IMR-90 (cell line): ENCODE results near the gene MECR. TPM values are rescaled to one million over a fixed set of nuclear protein-coding genes. Genes with fewer than 3 reads are reported as not detected.

ENCODE experiments used
- ATAC-seq: fragments of 200-7000 bp; cut with Tn5 transposase; 2 replicates; pipeline ENCODE4 v1.9.1; 2020; ENCODE audit warnings: low read depth, mild to moderate bottlenecking, moderate library complexity
- BruUV-seq: library from RNA; stranded (reverse); fragments of 400-500 nt; replicated peaks from 2 replicates; lab custom pipeline; 2021; lab: Mats Ljungman, UMichigan
- CTCF ChIA-PET: fragments of 300-600 bp; formaldehyde crosslinking; extraction: SDS; loops from one replicate; lab custom pipeline; 2021; ENCODE audit warnings: antibody characterized with exemption; lab: Yijun Ruan, JAX
- POLR2A ChIA-PET: fragments of 300-600 bp; sonication (Branson Sonifier 250); formaldehyde crosslinking; loops from one replicate; lab custom pipeline; 2022; ENCODE audit warnings: antibody characterized with exemption; ENCODE audit not compliant: unreplicated experiment; lab: Charles Lee
- DNase-seq: peaks from one replicate; pipeline ENCODE4 v3.0.0; 2013
- H2AFZ ChIP-seq: replicated peaks from 2 replicates; pipeline ENCODE3; 2013; ENCODE audit warnings: low read length, mild to moderate bottlenecking; ENCODE audit not compliant: poor library complexity
- H2AK5ac ChIP-seq: 2 replicates; pipeline ENCODE4 v1.6.1; 2013; ENCODE audit warnings: low read depth, low read length, inconsistent platforms
- H2AK9ac ChIP-seq: replicated peaks from 2 replicates; pipeline ENCODE3; 2013; ENCODE audit warnings: mild to moderate bottlenecking, low read depth, low read length, moderate library complexity; ENCODE audit not compliant: poor library complexity
- H2BK120ac ChIP-seq: 2 replicates; pipeline ENCODE4 v1.6.1; 2013; ENCODE audit warnings: low read depth, low read length, inconsistent platforms
- H2BK15ac ChIP-seq: 3 replicates; pipeline ENCODE4 v1.6.1; 2013; ENCODE audit warnings: low read depth, low read length, inconsistent platforms
- H2BK20ac ChIP-seq: 2 replicates; pipeline ENCODE4 v1.6.1; 2013; ENCODE audit warnings: low read depth, mild to moderate bottlenecking, inconsistent platforms, low read length, moderate library complexity
- H2BK5ac ChIP-seq: 2 replicates; pipeline ENCODE4 v1.6.1; 2013; ENCODE audit warnings: mild to moderate bottlenecking, low read depth, low read length, inconsistent platforms; ENCODE audit not compliant: poor library complexity, severe bottlenecking
- H3K14ac ChIP-seq: replicated peaks from 2 replicates; pipeline ENCODE4 v1.6.1; 2013; ENCODE audit warnings: low read depth, low read length, inconsistent platforms
- H3K18ac ChIP-seq: 2 replicates; pipeline ENCODE4 v1.6.1; 2013; ENCODE audit warnings: low read depth, low read length, control low read depth
- H3K23ac ChIP-seq: 2 replicates; pipeline ENCODE4 v1.6.1; 2013; ENCODE audit warnings: low read depth, low read length, inconsistent platforms
- H3K27ac ChIP-seq: 2 replicates; pipeline ENCODE4 v1.5.1; 2013; ENCODE audit warnings: mild to moderate bottlenecking, control low read depth, low read length; ENCODE audit not compliant: insufficient read depth
- H3K27me3 ChIP-seq: 2 replicates; pipeline ENCODE4 v1.6.1; 2013; ENCODE audit warnings: low read length; ENCODE audit not compliant: control insufficient read depth, insufficient read depth
- H3K36me3 ChIP-seq: 2 replicates; pipeline ENCODE4 v1.6.1; 2013; ENCODE audit warnings: low read length, mixed read lengths; ENCODE audit not compliant: control insufficient read depth, insufficient read depth
- H3K4ac ChIP-seq: 2 replicates; pipeline ENCODE4 v1.6.1; 2013; ENCODE audit warnings: low read depth, low read length, inconsistent platforms
- H3K4me1 ChIP-seq: 2 replicates; pipeline ENCODE4 v1.6.1; 2013; ENCODE audit warnings: low read length, mixed read lengths; ENCODE audit not compliant: control insufficient read depth, insufficient read depth
- H3K4me2 ChIP-seq: 2 replicates; pipeline ENCODE4 v1.6.1; 2013; ENCODE audit warnings: low read depth, mild to moderate bottlenecking, control low read depth, low read length, moderate library complexity
- H3K4me3 ChIP-seq: 2 replicates; pipeline ENCODE4 v1.5.1; 2013; ENCODE audit warnings: low read depth, mild to moderate bottlenecking, control low read depth, low read length, moderate library complexity; ENCODE audit not compliant: insufficient read depth
- H3K56ac ChIP-seq: 2 replicates; pipeline ENCODE4 v1.6.1; 2013; ENCODE audit warnings: low read length, inconsistent platforms; ENCODE audit not compliant: insufficient read depth; ENCODE audit errors: extremely low read depth
- H3K79me1 ChIP-seq, 2 experiments: 2 replicates each; pipeline ENCODE4 v1.6.1; 2013; ENCODE audit warnings: low read length in 2 of 2, inconsistent platforms in 1 of 2, low read depth in 1 of 2
- H3K9ac ChIP-seq: 2 replicates; pipeline ENCODE4 v1.6.1; 2013; ENCODE audit warnings: low read depth, low read length, control low read depth
- H3K9me1 ChIP-seq: 2 replicates; pipeline ENCODE4 v1.6.1; 2013; ENCODE audit warnings: low read length, inconsistent platforms; ENCODE audit not compliant: insufficient read depth
- H3K9me3 ChIP-seq: 2 replicates; pipeline ENCODE4 v1.6.1; 2013; ENCODE audit warnings: low read length; ENCODE audit not compliant: control insufficient read depth, insufficient read depth
- H4K20me1 ChIP-seq: 2 replicates; pipeline ENCODE4 v1.6.1; 2013; ENCODE audit warnings: low read length, inconsistent platforms; ENCODE audit not compliant: insufficient read depth
- H4K5ac ChIP-seq: 2 replicates; pipeline ENCODE4 v1.6.1; 2013; ENCODE audit warnings: mild to moderate bottlenecking, low read depth, low read length, control low read depth
- H4K8ac ChIP-seq, 2 experiments: 2 replicates each; pipeline ENCODE4 v1.6.1; 2013; ENCODE audit warnings: low read depth in 2 of 2, low read length in 2 of 2, control low read depth in 1 of 2, inconsistent platforms in 1 of 2
- H4K91ac ChIP-seq: 2 replicates; pipeline ENCODE4 v1.6.1; 2013; ENCODE audit warnings: low read depth, low read length, inconsistent platforms; ENCODE audit not compliant: insufficient read depth
- BHLHE40 ChIP-seq: fragments of 150-350 bp; IDR thresholded peaks from 2 replicates; pipeline ENCODE4 v1.6.1; 2016; ENCODE audit warnings: mild to moderate bottlenecking, low read depth, low read length
- CHD1 ChIP-seq: IDR thresholded peaks from 2 replicates; pipeline ENCODE4 v1.6.1; 2012; ENCODE audit warnings: low read depth, low read length, improper control_type of control experiment
- CTCF ChIP-seq: conservative IDR thresholded peaks from 2 replicates; pipeline ENCODE4 v1.5.1; 2012; ENCODE audit warnings: mild to moderate bottlenecking, low read depth, low read length, improper control_type of control experiment
- ELK1 ChIP-seq: fragments of 150-350 bp; IDR thresholded peaks from 2 replicates; pipeline ENCODE4 v1.6.1; 2016; ENCODE audit warnings: low read depth, mild to moderate bottlenecking, low read length, moderate library complexity, borderline replicate concordance
- FOS ChIP-seq: fragments of 150-350 bp; IDR thresholded peaks from 2 replicates; pipeline ENCODE4 v1.6.1; 2016; ENCODE audit warnings: low read depth, low read length
- MAZ ChIP-seq: IDR thresholded peaks from 2 replicates; pipeline ENCODE4 v1.6.1; 2012; ENCODE audit warnings: low read depth, mild to moderate bottlenecking, low read length, improper control_type of control experiment, moderate library complexity, borderline replicate concordance
- MXI1 ChIP-seq: IDR thresholded peaks from 2 replicates; pipeline ENCODE4 v1.6.1; 2012; ENCODE audit warnings: low read depth, mild to moderate bottlenecking, low read length, moderate library complexity, borderline replicate concordance
- NFE2L2 ChIP-seq: fragments of 150-350 bp; IDR thresholded peaks from 2 replicates; pipeline ENCODE4 v1.6.1; 2016; ENCODE audit warnings: low read depth, mild to moderate bottlenecking, low read length
- RAD21 ChIP-seq: IDR thresholded peaks from 2 replicates; pipeline ENCODE4 v1.6.1; 2012; ENCODE audit warnings: low read length, improper control_type of control experiment
- RCOR1 ChIP-seq: IDR thresholded peaks from 2 replicates; pipeline ENCODE4 v1.6.1; 2012; ENCODE audit warnings: mild to moderate bottlenecking, low read length, improper control_type of control experiment; ENCODE audit not compliant: insufficient replicate concordance
- RFX5 ChIP-seq: IDR thresholded peaks from 2 replicates; pipeline ENCODE4 v1.8.0; 2012; ENCODE audit warnings: low read depth, mild to moderate bottlenecking, low read length, moderate library complexity
- SMC3 ChIP-seq: fragments of 150-350 bp; IDR thresholded peaks from 2 replicates; pipeline ENCODE4 v1.6.1; 2016; ENCODE audit warnings: low read depth, mild to moderate bottlenecking, antibody characterized with exemption, low read length, moderate library complexity
- USF2 ChIP-seq: fragments of 150-350 bp; IDR thresholded peaks from 2 replicates; pipeline ENCODE4 v1.6.1; 2017; ENCODE audit warnings: mild to moderate bottlenecking, antibody characterized with exemption, low read length, low read depth
- WGBS, 2 experiments: methylation state at CpG; one replicate each; pipeline versions ENCODE4 v1.1.5 to v1.1.7; 2013; ENCODE audit warnings: missing lambda C conversion rate in 2 of 2; ENCODE audit not compliant: insufficient read length in 1 of 2; ENCODE audit errors: extremely low coverage in 2 of 2; 5-methylcytosine and 5-hydroxymethylcytosine counted together
- dilution Hi-C: fragments of 300-500 bp; cut with HindIII; formaldehyde crosslinking; loops from one replicate; pipeline ENCODE4 v1.14.3; 2018; ENCODE audit warnings: low sequenced_read_pairs; ENCODE audit not compliant: unreplicated experiment
- in situ Hi-C: fragments of 300-500 bp; cut with MboI; formaldehyde crosslinking; loops from 3 replicates; pipeline ENCODE4 v1.14.3; 2019; ENCODE audit warnings: low sequenced_read_pairs, inconsistent platforms, mixed read lengths
- intact Hi-C: fragments of 100-400 bp; cut with micrococcal nuclease; formaldehyde crosslinking; loops from 2 replicates; pipeline ENCODE4 v1.10.0; 2022
- polyA plus RNA-seq, 3 experiments: library from polyadenylated mRNA; depleted of rRNA; stranded (reverse); fragments of >200 nt; gene quantifications; 2 replicates each; pipeline ENCODE4 v1.2.3, GENCODE V29; 2012; ENCODE audit warnings: low replicate concordance in 1 of 3
- total RNA-seq: library from RNA; depleted of rRNA; stranded (reverse); fragments of >200 nt; gene quantifications from 2 replicates; pipeline ENCODE4 v1.2.3, GENCODE V29; 2012

Gene MECR
- total and polyA plus RNA-seq, 2 of the 4 experiments (the other 2 are of a cell fraction), result 20.3 to 24.8 TPM

- no peak for TF ChIP-seq RFX5
Measured at GRCh38 chr1:29247571-29248273, 17.0 kb upstream of the MECR start (continued).

GRCh38 chr1:29247044-29247443, 16.3 kb upstream of the MECR start:
- H3K18ac ChIP-seq, result no peak overlapping the region
- peaks cover 15% of the 10 kb centered on the region for H3K4me1 ChIP-seq
- no peak overlapping the region for H2BK20ac ChIP-seq
- no peak overlapping the region for H3K23ac ChIP-seq
- H3K79me1 ChIP-seq, result peaks cover 0 to 12% of the 10 kb centered on the region in 2 experiments; a peak in 1 of 4 replicates
- WGBS, 2 experiments, result 89% methylated on average over 3 of the region's 3 CpGs; no CpG with 5 or more reads in 1 of the 2 experiments
- DNase-seq (no peak), ATAC-seq (no peak)
- no peak overlapping the region for H2AK9ac ChIP-seq
- ChIA-PET CTCF (no interaction called here), POLR2A (no interaction called here)
- no peaks in the 10 kb centered on the region for H3K27me3 ChIP-seq
- H2AK5ac ChIP-seq, result no peak overlapping the region
- in situ Hi-C loops, result loop anchor here (10.0 kb wide), 5 partner anchors 138 to 1138 kb away; no protein-coding TSS in a partner anchor
- H4K91ac ChIP-seq, result no peak overlapping the region
- no peak overlapping the region for H2BK120ac ChIP-seq
- no peak overlapping the region for H3K4me3 ChIP-seq
- H4K8ac ChIP-seq, result no peak overlapping the region
- H2BK15ac ChIP-seq, result no peak overlapping the region
- no peaks in the 10 kb centered on the region for H3K9me3 ChIP-seq
- H4K20me1 ChIP-seq, result no peaks in the 10 kb centered on the region
- H3K4ac ChIP-seq, result no peak overlapping the region
- H3K9ac ChIP-seq, result no peak overlapping the region
- no peak overlapping the region for H4K5ac ChIP-seq
- no peak overlapping the region for H3K56ac ChIP-seq
- no TSS peak for BruUV-seq
- peaks cover 17% of the 10 kb centered on the region for H3K9me1 ChIP-seq
- H3K27ac ChIP-seq, result no peak overlapping the region
- H3K36me3 ChIP-seq, result no peaks in the 10 kb centered on the region
- no peak overlapping the region for H2BK5ac ChIP-seq
- dilution Hi-C loops, result no loop called here
- H3K14ac ChIP-seq, result no peak overlapping the region
- intact Hi-C loops, result loop anchor here (5.0 kb wide), 2 partner anchors 95 to 150 kb away; no protein-coding TSS in a partner anchor
- no peak overlapping the region for H3K4me2 ChIP-seq
- H2AFZ ChIP-seq, result no peak overlapping the region
- TF ChIP-seq CHD1 (no peak), MXI1 (no peak), RAD21 (no peak), RCOR1 (no peak), NFE2L2 (no peak), MAZ (no peak), ELK1 (no peak), CTCF (no peak), FOS (no peak), SMC3 (no peak), BHLHE40 (no peak), USF2 (no peak)
